ENCODE measurements around the gene MINK1.

- no peak for TF ChIP-seq PKNOX1 (IDR thresholded peaks at IDR 0.05)
- no peak for TF ChIP-seq HDGF (IDR thresholded peaks at IDR 0.05; ENCODE audit: borderline replicate concordance)
- no peak for TF ChIP-seq SP1 (IDR thresholded peaks at IDR 0.05)
- no peak for TF ChIP-seq BHLHE40 (IDR thresholded peaks at IDR 0.05; ENCODE audit: borderline replicate concordance)
- no peak for TF ChIP-seq ELF4 (IDR thresholded peaks at IDR 0.05)
- no peak for TF ChIP-seq ZNF384 (IDR thresholded peaks at IDR 0.05)
- no peak for TF ChIP-seq CTBP1 (IDR thresholded peaks at IDR 0.05; ENCODE audit: borderline replicate concordance)
Measured at GRCh38 chr17:4901108-4901647, 68.0 kb downstream of the MINK1 start.
